A673 (cell line): ENCODE measurements around the gene RALGAPA2. TPM values are rescaled to one million over a fixed set of nuclear protein-coding genes. Genes with fewer than 3 reads are reported as not detected.

Source experiments
- BruUV-seq: library from RNA; stranded (reverse); fragments of 400-500 nt; replicated peaks from 2 replicates; lab custom pipeline; 2021; lab: Mats Ljungman, UMichigan
- CTCF ChIA-PET: fragments of 300-600 bp; sonication (Branson Sonifier 250); formaldehyde crosslinking; loops from one replicate; lab custom pipeline; 2022; ENCODE audit warnings: antibody characterized with exemption; lab: Charles Lee
- POLR2A ChIA-PET: fragments of 300-600 bp; sonication (Branson Sonifier 250); formaldehyde crosslinking; loops from one replicate; lab custom pipeline; 2022; ENCODE audit warnings: antibody characterized with exemption; ENCODE audit not compliant: low non-redundant PET; lab: Charles Lee
- DNase-seq: peaks from one replicate; pipeline ENCODE4 v3.0.0-alpha.2; 2015; ENCODE audit warnings: low spot score
- H3K27ac ChIP-seq: fragments of 200-600 bp; sonication (generic); 2 replicates; pipeline ENCODE4 v1.5.1; 2016; ENCODE audit warnings: mixed run types, low read depth, mild to moderate bottlenecking, mixed read lengths, antibody characterized with exemption, low read length; ENCODE audit not compliant: poor library complexity, severe bottlenecking
- H3K27me3 ChIP-seq: fragments of 200-600 bp; sonication (generic); replicated peaks from 2 replicates; pipeline ENCODE4 v1.6.1; 2017; ENCODE audit warnings: mixed run types, low read depth, mild to moderate bottlenecking, mixed read lengths, antibody characterized with exemption, low read length; ENCODE audit not compliant: insufficient read depth, poor library complexity
- H3K36me3 ChIP-seq: fragments of 200-600 bp; sonication (generic); 2 replicates; pipeline ENCODE4 v1.6.1; 2016; ENCODE audit warnings: mixed run types, mild to moderate bottlenecking, mixed read lengths, antibody characterized with exemption, low read length; ENCODE audit not compliant: insufficient read depth, poor library complexity, severe bottlenecking
- H3K4me1 ChIP-seq: fragments of 200-600 bp; sonication (generic); 2 replicates; pipeline ENCODE4 v1.6.1; 2017; ENCODE audit warnings: mixed run types, mild to moderate bottlenecking, mixed read lengths, antibody characterized with exemption, low read length; ENCODE audit not compliant: insufficient read depth, poor library complexity, severe bottlenecking
- H3K4me3 ChIP-seq: fragments of 200-600 bp; sonication (generic); 2 replicates; pipeline ENCODE4 v1.5.1; 2016; ENCODE audit warnings: low read depth, mixed run types, mild to moderate bottlenecking, mixed read lengths, low read length; ENCODE audit not compliant: poor library complexity, severe bottlenecking
- H3K9me3 ChIP-seq: fragments of 200-600 bp; sonication (generic); 2 replicates; pipeline ENCODE4 v1.6.1; 2016; ENCODE audit warnings: mixed run types, low read depth, mild to moderate bottlenecking, mixed read lengths, antibody characterized with exemption, low read length; ENCODE audit not compliant: poor library complexity, severe bottlenecking
- CTCF ChIP-seq: fragments of 300-800, 200-600 bp; sonication (generic); conservative IDR thresholded peaks from 2 replicates; pipeline ENCODE4 v1.5.1; 2017; ENCODE audit warnings: low read depth, mild to moderate bottlenecking, antibody characterized with exemption, low read length, moderate library complexity, mixed read lengths
- EZH2 ChIP-seq: fragments of 200-600 bp; sonication (generic); IDR thresholded peaks from 2 replicates; pipeline ENCODE4 v1.6.1; 2017; ENCODE audit warnings: borderline replicate concordance, low read depth, mild to moderate bottlenecking, mixed read lengths, antibody characterized with exemption, low read length; ENCODE audit not compliant: poor library complexity, severe bottlenecking
- intact Hi-C: fragments of 100-400 bp; cut with micrococcal nuclease; formaldehyde crosslinking; loops from one replicate; pipeline ENCODE4 v1.10.0; 2022; ENCODE audit not compliant: unreplicated experiment
- total RNA-seq: library from RNA; stranded (reverse); gene quantifications from 2 replicates; pipeline ENCODE4 v1.2.3, GENCODE V29; 2021

Gene RALGAPA2
- total RNA-seq, 1 experiment from 2014 or later: 32.4 TPM

GRCh38 chr20:20553541-20553940 lies 158.9 kb downstream of the RALGAPA2 start:
- TF ChIP-seq CTCF: no peak
- no peak for TF ChIP-seq EZH2
- no TSS peak for BruUV-seq
- no peaks in the 10 kb centered on the region for H3K4me1 ChIP-seq
- no peaks in the 10 kb centered on the region for H3K27me3 ChIP-seq
- CTCF ChIA-PET: no interaction called here
- POLR2A ChIA-PET: no interaction called here
- no peaks in the 10 kb centered on the region for H3K9me3 ChIP-seq
- H3K36me3 ChIP-seq: no peaks in the 10 kb centered on the region
- DNase-seq: no peak
- H3K27ac ChIP-seq: no peak overlapping the region
- intact Hi-C loops: no loop called here
- H3K4me3 ChIP-seq: no peak overlapping the region

- Histone ChIP-seq H3K36me3 (no peaks in the 10 kb centered on the region), H3K9me3 (no peaks in the 10 kb centered on the region), H3K27me3 (no peaks in the 10 kb centered on the region), H3K4me3 (no peak overlapping the region), H3K4me1 (no peaks in the 10 kb centered on the region), H3K27ac (no peak overlapping the region)
- POLR2A ChIA-PET: no interaction called here
- BruUV-seq: no TSS peak
- CTCF ChIA-PET: no interaction called here
- DNase-seq: no peak
- no peak for TF ChIP-seq CTCF
- TF ChIP-seq EZH2: no peak
- intact Hi-C loops: no loop called here
These were observed 160.4 kb downstream of the RALGAPA2 start for GRCh38 chr20:20552076-20552475.

GRCh38 chr20:20551409-20551808 lies 161.0 kb downstream of the RALGAPA2 start:
- TF ChIP-seq CTCF (no peak), EZH2 (no peak)
- Histone ChIP-seq H3K9me3 (no peaks in the 10 kb centered on the region), H3K36me3 (no peaks in the 10 kb centered on the region), H3K27me3 (no peaks in the 10 kb centered on the region), H3K4me1 (no peaks in the 10 kb centered on the region), H3K27ac (no peak overlapping the region), H3K4me3 (no peak overlapping the region)
- intact Hi-C loops: no loop called here
- ChIA-PET CTCF (no interaction called here), POLR2A (no interaction called here)
- no peak for DNase-seq
- BruUV-seq: no TSS peak
